RCC 7860 (cell line): ENCODE measurements around the gene GRK4.
A peak's percentile ranks its signal among the peaks of the same experiment; 100 is the strongest.
"Not testable (repeated sequence)": the region's sequence is repeated elsewhere in the genome, so short reads cannot be mapped to it uniquely, and the experiment has no call there.

ENCODE experiments used
- DNase-seq: peaks from one replicate; pipeline ENCODE4 v3.0.0-alpha.2; 2015; ENCODE audit warnings: low spot score
- FAIRE-seq: peaks from 2 replicates; lab custom pipeline; 2012; peaks lifted over from hg19 to GRCh38; lab: Jason Lieb, UNC

The GRK4 gene

GRCh38 chr4:2954358-2955185 is 8.8 kb upstream of the GRK4 start:
- no peak for DNase-seq
- no peak for FAIRE-seq

DNA sequence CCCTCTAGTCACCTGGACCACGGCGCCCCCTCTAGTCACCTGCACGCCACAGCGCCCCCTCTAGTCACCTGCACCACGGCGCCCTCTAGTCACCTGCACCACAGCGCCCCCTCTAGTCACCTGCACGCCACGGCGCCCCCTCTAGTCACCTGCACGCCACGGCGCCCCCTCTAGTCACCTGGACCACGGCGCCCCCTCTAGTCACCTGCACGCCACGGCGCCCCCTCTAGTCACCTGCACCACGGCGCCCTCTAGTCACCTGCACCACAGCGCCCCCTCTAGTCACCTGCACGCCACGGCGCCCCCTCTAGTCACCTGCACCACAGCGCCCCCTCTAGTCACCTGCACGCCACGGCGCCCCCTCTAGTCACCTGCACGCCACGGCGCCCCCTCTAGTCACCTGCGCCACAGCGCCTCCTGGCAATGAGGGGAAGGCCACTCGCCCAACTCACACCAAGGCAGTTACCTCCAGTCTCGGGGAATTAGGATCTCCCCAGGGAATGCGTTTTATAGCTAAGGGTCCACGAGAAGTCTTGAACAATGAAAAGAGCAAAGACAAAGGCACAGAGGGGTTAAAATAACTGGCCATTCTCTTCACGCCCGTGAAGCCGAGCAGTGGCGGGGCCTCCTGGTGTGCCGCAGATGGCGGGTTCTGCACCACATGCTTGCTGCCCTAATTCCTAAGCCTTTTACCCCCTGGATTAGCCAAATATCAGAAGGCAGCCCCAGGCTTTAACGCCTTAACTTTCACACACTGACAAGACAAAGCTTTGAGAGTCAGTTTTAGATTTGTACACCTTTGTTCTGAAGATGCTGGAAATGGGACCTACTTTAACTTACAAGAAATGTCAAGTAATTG is 8.0 kb upstream of the GRK4 start:
- FAIRE-seq: not testable (repeated sequence)

GRCh38 chr4:2958446-2958845 is 4.9 kb upstream of the GRK4 start:
- DNase-seq: peak; percentile 91
- peak; percentile 94 for FAIRE-seq

More for the DNA sequence above, 8.0 kb upstream of the GRK4 start:
- not testable (repeated sequence) for DNase-seq

DNA sequence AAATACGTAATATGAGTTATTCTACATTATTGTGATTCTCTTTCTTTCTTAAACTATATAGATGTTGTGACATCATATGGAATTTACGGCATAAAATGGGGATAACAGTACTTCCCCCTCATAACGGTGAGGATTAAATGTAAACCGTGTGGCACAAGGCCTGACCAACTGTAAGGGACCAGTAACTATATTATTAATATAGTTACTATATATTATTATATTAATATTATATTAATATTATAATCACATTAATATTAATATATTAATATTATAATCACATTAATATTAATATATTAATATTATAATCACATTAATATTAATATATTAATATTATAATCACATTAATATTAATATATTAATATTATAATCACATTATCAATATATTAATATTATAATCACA is 2.9 kb upstream of the GRK4 start:
- not testable (repeated sequence) for FAIRE-seq, DNase-seq

DNA sequence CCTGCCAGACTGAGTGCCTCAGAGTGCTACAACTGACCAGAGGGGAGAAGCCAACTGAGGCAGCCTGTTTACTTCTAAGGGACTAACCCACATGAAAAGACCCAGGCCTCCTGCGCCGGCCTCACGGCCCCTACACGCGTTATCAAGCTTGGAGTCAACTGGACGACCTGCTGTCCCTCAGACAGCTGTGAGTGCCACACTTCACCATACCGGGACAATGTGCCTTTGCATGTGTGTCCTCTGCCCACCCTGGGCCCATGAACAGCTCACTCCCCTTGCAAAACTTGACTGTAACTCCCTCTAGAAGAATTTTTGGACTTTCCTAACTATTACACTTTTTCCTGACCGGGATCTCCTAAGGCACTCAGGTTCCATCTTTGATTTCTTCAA is 2.0 kb upstream of the GRK4 start:
- FAIRE-seq: no peak
- DNase-seq: no peak

GRCh38 chr4:2961811-2962441 is 1.4 kb upstream of the GRK4 start:
- DNase-seq (no peak), FAIRE-seq (no peak)

DNA sequence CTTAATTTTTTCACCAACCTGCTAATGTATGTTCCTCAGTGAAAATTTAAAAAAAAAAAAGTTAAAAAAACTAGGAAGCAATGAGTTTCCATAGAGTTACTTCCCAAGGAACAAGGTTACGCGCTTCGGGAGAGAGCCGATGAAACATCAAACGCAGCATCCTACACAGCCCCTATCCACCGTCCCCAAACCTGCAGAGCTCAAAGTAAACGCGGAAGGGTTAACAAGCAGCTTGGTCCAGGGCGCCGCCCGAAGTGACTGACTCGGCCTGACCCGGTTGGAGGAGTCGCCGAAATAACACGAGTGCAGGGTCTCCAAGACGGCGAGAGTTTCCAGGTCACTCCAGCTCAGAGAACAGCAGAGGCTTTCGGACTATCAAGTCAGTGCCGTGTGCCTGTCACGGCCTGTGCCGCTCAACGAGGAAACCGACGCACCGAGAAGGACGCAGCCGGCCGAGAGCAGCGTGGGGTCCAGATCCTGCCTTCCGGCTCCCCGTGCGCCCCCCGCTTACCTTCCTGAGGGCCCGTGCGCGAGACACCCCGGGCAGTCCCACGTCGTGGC is 677 bp upstream of the GRK4 start:
- FAIRE-seq (no peak), DNase-seq (peak; percentile 34)

DNA sequence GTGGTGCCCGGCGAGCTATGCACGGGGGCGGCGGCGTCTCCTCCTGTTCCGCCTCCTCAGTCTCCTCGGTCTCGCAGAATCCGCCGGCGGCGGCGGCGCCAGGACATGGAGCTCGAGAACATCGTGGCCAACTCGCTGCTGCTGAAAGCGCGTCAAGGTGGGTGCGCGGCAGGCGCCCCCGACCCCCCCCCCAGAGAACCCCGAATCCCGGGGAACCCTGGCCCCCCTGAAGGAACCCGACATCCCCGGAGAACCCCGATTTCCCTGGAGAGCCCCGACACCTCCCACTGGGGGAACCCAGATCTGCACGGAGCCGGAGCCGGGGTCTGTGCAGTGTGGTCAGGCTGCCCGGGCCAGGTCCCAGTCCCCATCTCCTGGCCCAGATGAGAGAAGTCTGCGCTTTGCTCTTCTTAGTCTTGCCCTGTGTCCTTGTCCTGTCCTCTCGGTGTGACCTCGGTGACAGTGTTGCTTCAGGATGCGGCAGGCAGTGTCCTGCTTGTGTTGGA is 648 bp downstream of the GRK4 start:
- no peak for DNase-seq
- no peak for FAIRE-seq

DNA sequence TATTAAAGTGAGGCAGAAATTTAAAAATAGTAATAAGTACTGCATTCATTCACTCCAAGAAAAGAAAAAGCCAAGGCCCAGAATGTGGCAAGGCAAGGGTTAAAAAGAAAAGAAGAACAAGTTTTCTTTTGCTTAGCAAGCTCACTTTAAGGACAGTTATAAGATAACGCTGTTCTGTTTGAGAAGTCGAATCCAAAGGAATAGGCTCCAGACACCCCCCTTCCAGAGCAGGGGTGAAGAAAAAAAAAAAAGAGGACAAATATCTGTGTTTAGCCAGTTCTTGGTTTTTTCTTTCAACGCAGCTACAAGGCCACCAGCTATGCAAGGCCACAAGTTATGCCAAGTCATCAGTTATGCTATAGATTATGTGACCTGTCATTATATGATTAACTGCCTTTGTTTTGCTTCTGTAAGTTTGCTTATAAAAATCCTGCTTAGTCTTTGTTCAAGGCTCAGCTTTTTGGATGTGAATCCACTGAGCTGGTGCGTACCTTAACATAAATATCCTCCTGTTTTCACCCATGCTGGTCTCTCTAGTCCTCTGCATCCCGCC is 1.4 kb downstream of the GRK4 start:
- FAIRE-seq (no peak), DNase-seq (no peak)

GRCh38 chr4:2965262-2965661 is 1.9 kb downstream of the GRK4 start:
- no peak for FAIRE-seq
- no peak for DNase-seq

DNA sequence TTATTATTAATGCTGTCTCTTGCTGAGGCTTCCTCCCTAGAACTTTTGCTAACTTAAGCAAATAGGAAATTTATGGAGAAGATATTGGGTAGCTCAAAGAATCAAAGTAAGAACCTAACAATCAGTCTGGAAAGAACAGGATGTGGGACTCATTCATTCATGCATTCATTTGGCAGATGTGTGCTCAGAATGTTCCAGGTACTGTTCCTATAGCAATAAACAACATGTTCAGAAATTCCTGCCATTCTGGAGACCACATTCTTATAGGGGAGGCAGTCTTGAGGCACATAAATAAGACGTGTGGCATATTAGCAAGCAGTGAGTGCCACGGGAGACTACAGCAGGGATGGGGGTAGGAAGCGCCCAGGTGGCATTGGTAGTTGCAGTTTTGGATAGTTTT is 5.0 kb downstream of the GRK4 start:
- DNase-seq (no peak), FAIRE-seq (no peak)

DNA sequence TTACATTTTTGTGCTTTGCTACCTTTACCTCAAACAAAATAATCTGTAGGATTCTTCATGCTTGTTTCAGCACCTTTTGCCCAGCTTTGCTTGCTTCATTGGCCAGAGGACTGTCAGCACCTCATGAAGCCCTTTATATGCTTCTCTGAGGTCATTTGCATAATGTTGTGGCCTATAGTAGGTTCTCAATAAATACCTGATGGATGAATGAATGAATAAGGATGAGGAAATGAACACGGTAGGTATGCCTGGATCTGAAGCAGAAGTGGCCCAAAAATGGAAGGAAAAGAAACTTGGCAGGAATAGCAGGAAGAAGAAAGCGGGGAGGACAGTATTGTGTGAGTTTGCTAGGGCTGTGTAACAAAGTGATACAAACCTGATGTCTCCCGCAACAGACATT is 7.9 kb downstream of the GRK4 start:
- DNase-seq (no peak), FAIRE-seq (no peak)

DNA sequence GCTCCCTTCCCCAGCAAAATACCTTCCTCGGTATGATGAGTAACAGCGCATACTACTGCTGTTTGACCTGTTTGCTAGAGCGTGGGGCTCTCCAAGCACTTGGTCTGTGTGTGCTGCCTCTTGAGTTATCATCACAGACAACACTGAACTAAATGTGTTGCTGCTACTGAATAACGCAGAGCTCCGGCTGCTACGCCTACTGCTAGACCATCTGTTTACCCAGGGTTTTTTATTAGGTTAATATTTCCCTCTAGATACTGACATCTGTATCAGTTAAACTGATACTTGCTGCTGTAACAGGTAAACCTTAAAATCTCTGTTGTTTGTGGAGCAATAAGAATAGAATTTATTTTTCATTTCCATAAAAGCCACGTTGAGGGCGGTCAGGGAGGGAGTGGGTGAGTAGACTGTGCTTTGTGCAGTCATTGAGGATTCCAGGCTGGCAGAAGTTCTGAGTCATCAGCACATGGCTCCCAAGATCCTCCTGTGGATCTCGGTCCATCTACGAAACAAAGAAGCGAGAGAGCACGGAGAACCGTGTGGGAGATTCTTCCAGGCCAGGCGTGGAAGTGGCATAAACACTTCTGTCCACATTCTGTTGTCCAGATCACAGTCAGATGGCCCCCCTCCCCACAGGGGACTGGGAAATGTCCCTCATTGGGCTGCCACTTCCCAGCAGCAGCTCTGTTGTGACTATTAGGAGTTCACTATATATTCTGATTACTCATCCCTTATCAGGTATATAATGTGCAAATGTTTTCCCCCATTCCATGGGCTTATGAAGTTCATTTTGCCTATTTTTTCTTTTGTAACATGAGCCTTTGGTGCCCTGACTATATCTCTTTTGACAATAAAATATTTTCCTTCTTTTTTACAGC is 14.1 kb downstream of the GRK4 start:
- DNase-seq: peak; percentile 32
- FAIRE-seq: no peak

GRCh38 chr4:2981256-2981819 is 18.0 kb downstream of the GRK4 start:
- no peak for FAIRE-seq
- no peak for DNase-seq

DNA sequence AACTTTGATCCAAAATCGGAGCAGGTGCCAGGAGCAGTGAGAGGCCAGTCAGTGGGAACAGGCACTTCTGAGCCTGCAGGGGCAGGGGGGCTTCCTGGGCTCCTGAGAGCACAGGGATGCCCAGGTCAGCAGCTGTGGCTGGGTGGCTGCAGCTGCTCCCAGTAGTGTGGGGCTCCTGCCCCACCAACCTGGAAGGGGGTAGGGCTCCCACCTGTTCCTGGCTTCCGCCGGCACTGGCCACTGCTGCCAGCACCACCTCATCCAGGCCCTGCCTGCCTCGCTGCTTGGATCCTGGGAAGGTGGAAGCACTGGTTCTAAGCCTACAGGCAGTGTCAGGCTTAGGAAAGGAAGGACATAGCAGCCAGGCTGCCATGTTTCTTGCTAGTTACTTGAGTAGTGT is 18.6 kb downstream of the GRK4 start:
- DNase-seq (no peak), FAIRE-seq (no peak)

DNA sequence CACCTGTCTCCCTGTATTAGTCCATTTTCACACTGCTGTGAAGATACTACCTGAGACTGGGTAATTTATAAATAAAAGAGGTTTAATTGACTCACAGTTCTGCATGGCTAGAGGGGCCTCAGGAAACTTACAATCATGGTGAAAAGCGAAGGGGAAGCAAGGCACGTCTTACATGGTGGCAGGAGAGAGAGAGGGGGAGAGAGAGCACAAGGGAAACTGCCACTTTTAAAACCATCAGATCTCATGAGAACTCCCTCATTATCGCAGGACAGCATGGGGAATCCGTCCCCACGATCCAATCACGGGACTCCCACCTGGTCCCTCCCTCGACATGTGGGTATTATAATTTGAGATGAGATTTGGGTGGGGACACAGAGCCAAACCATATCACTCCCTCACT is 20.3 kb downstream of the GRK4 start:
- DNase-seq, FAIRE-seq: not testable (repeated sequence)

- DNase-seq (no peak), FAIRE-seq (no peak)
These were observed 27.9 kb downstream of the GRK4 start for GRCh38 chr4:2991243-2991642.

- DNase-seq (no peak), FAIRE-seq (no peak)
These were observed 31.5 kb downstream of the GRK4 start for GRCh38 chr4:2994917-2995316.

- FAIRE-seq (no peak), DNase-seq (no peak)
These were observed 32.3 kb downstream of the GRK4 start for GRCh38 chr4:2995546-2996265.
